ENCODE data around the gene HIKESHI. TPM values are rescaled to one million over a fixed set of nuclear protein-coding genes. Genes with fewer than 3 reads are reported as not detected.
"Not testable (repeated sequence)": the region's sequence is repeated elsewhere in the genome, so short reads cannot be mapped to it uniquely, and the experiment has no call there.

Gene HIKESHI
- total RNA-seq, 1 experiment from 2014 or later: 38.2 TPM

DNA sequence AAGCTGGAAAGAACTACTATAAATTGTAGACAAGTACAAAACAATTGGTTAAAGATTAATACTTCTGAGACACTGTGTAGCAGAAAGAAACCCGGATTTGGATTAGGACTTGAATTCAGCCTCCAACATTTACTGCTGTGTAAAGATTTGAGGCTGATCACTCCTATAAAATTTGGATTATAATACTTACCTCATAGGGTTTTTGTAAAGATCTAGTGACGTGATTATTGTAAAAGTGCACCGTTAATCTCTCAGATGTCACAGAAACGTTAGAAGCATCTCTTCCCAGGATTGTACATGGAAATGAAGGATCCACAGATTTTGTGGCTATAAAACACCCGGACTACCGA is 323 bp upstream of the HIKESHI start:
- Histone ChIP-seq H3K79me2 (ENCODE audit: insufficient read depth, low read length) (peaks cover 38% of the 10 kb centered on the region), H3K9me3 (ENCODE audit: control insufficient read depth in 1 of 2, insufficient read depth in 1 of 2, low read depth in 1 of 2, low read length in 2 of 2) (no peaks in the 10 kb centered on the region), H3K27me3 (ENCODE audit: insufficient read depth, low read length) (no peaks in the 10 kb centered on the region), H3K4me1 (ENCODE audit: control insufficient read depth in 1 of 2, insufficient read depth in 2 of 2, low read length in 2 of 2) (peaks cover 4 to 14% of the 10 kb centered on the region in 2 experiments; a peak in 3 of 4 replicates), H3K9me2 (ENCODE audit: insufficient read depth) (no peaks in the 10 kb centered on the region), H3K27ac (ENCODE audit: low read depth, low read length) (no peak overlapping the region), H3K36me3 (ENCODE audit: control insufficient read depth in 1 of 2, insufficient read depth in 2 of 2, low read length in 2 of 2) (no peaks in the 10 kb centered on the region), H3K4me3 (replicated peaks in 1 of 2; ENCODE audit: low read depth in 1 of 2, low read length in 2 of 2) (peak overlapping the region; percentile 82 to 98), H2AFZ (ENCODE audit: low read depth, low read length, poor library complexity, severe bottlenecking) (peak overlapping the region; percentile 72), H3K4me2 (ENCODE audit: low read length) (peak overlapping the region; percentile 83), H4K20me1 (ENCODE audit: insufficient read depth) (no peaks in the 10 kb centered on the region), H3K9ac (ENCODE audit: low read length) (peak overlapping the region; percentile 84)
- no TSS peak for BruUV-seq (replicated peaks)
- ChIA-PET POLR2A (no interaction called here), RAD21 (ENCODE audit: low non-redundant PET in 1 of 2, low total read pairs in 2 of 2, uncharacterized antibody in 2 of 2, unreplicated experiment in 2 of 2) (no interaction called here), CTCF (no interaction called here)
- intact Hi-C loops (cut with micrococcal nuclease): no loop called here
- no peak for DNase-seq (ENCODE audit: low read depth, low spot score)
- no peak for TF ChIP-seq ELF1 (IDR thresholded peaks at IDR 0.05; ENCODE audit: borderline replicate concordance, low read depth)
- no peak for TF ChIP-seq JUND (IDR thresholded peaks at IDR 0.05)
- TF ChIP-seq EZH2phosphoT487 (IDR thresholded peaks at IDR 0.05; ENCODE audit: borderline replicate concordance): no peak
- ATAC-seq: no peak

DNA sequence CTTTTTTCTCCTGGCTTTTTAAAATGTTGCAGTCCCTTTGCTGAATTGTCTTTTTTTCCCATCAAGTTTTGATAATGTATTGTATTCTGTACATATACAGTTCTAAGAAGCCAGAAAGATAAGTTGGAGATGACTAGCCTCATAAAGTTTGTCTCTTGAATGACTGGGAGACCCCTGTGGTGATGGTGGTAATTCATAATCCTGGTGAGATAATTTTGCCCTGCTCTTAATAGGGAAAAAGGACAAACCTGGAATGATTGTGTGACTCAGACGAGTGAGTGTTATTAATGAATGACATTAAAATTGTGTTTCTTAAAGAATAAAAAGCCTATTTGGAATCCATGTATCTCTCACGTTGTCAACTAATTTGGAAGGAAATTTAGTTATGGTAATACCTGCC is 1.2 kb downstream of the HIKESHI start:
- peak overlapping the region; percentile 82 to 98 for H3K4me3 ChIP-seq (replicated peaks in 1 of 2; ENCODE audit: low read depth in 1 of 2, low read length in 2 of 2)
- ChIA-PET CTCF (no interaction called here), POLR2A (no interaction called here), RAD21 (ENCODE audit: low non-redundant PET in 1 of 2, low total read pairs in 2 of 2, uncharacterized antibody in 2 of 2, unreplicated experiment in 2 of 2) (no interaction called here)
- no peaks in the 10 kb centered on the region; a peak in 1 of 4 replicates for H3K36me3 ChIP-seq (ENCODE audit: control insufficient read depth in 1 of 2, insufficient read depth in 2 of 2, low read length in 2 of 2)
- peak overlapping the region; percentile 83 for H3K4me2 ChIP-seq (ENCODE audit: low read length)
- intact Hi-C loops (cut with micrococcal nuclease): no loop called here
- ATAC-seq (no peak), DNase-seq (ENCODE audit: low read depth, low spot score) (no peak)
- no peaks in the 10 kb centered on the region for H3K9me3 ChIP-seq (ENCODE audit: control insufficient read depth in 1 of 2, insufficient read depth in 1 of 2, low read depth in 1 of 2, low read length in 2 of 2)
- H2AFZ ChIP-seq (ENCODE audit: low read depth, low read length, poor library complexity, severe bottlenecking): no peak overlapping the region
- H4K20me1 ChIP-seq (ENCODE audit: insufficient read depth): no peaks in the 10 kb centered on the region
- H3K27ac ChIP-seq (ENCODE audit: low read depth, low read length): no peak overlapping the region; the same call in 1 of the 2 replicates
- no peak for TF ChIP-seq ZNF274 (IDR thresholded peaks at IDR 0.05; ENCODE audit: low read depth, low read length)
- TF ChIP-seq POLR2AphosphoS5 (IDR thresholded peaks at IDR 0.05; ENCODE audit: low read depth, low read length): no peak
- TF ChIP-seq, protein P1, sequence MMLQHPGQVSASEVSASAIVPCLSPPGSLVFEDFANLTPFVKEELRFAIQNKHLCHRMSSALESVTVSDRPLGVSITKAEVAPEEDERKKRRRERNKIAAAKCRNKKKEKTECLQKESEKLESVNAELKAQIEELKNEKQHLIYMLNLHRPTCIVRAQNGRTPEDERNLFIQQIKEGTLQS (IDR thresholded peaks at IDR 0.05): no peak
- peaks cover 4 to 14% of the 10 kb centered on the region in 2 experiments; a peak in 3 of 4 replicates for H3K4me1 ChIP-seq (ENCODE audit: control insufficient read depth in 1 of 2, insufficient read depth in 2 of 2, low read length in 2 of 2)
- no peaks in the 10 kb centered on the region for H3K9me2 ChIP-seq (ENCODE audit: insufficient read depth)
- peaks cover 38% of the 10 kb centered on the region for H3K79me2 ChIP-seq (ENCODE audit: insufficient read depth, low read length)
- no TSS peak for BruUV-seq (replicated peaks)
- peak overlapping the region; percentile 84 for H3K9ac ChIP-seq (ENCODE audit: low read length)
- H3K27me3 ChIP-seq (ENCODE audit: insufficient read depth, low read length): no peaks in the 10 kb centered on the region

DNA sequence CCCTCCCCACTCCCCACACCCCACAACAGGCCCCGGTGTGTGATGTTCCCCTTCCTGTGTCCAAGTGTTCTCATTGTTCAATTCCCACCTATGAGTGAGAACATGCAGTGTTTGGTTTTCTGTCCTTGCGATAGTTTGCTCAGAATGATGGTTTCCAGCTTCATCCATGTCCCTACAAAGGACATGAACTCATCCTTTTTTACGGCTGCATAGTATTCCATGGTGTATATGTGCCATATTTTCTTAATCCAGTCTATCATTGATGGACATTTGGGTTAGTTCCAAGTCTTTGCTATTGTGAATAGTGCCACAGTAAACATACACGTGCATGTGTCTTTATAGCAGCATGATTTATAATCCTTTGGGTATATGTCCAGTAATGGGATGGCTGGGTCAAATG is 6.7 kb downstream of the HIKESHI start:
- RAD21 ChIA-PET (ENCODE audit: low non-redundant PET in 1 of 2, low total read pairs in 2 of 2, uncharacterized antibody in 2 of 2, unreplicated experiment in 2 of 2); DNase-seq (ENCODE audit: low read depth, low spot score); POLR2A ChIA-PET; H3K9ac ChIP-seq (ENCODE audit: low read length); intact Hi-C loops (cut with micrococcal nuclease); H3K9me3 ChIP-seq (ENCODE audit: control insufficient read depth in 1 of 2, insufficient read depth in 1 of 2, low read depth in 1 of 2, low read length in 2 of 2); CTCF ChIA-PET; H3K9me2 ChIP-seq (ENCODE audit: insufficient read depth); H4K20me1 ChIP-seq (ENCODE audit: insufficient read depth); H3K27ac ChIP-seq (ENCODE audit: low read depth, low read length); H3K27me3 ChIP-seq (ENCODE audit: insufficient read depth, low read length); H3K4me1 ChIP-seq (ENCODE audit: control insufficient read depth in 1 of 2, insufficient read depth in 2 of 2, low read length in 2 of 2); H3K4me3 ChIP-seq (replicated peaks in 1 of 2; ENCODE audit: low read depth in 1 of 2, low read length in 2 of 2); H3K36me3 ChIP-seq (ENCODE audit: control insufficient read depth in 1 of 2, insufficient read depth in 2 of 2, low read length in 2 of 2); ATAC-seq; BruUV-seq (replicated peaks); H2AFZ ChIP-seq (ENCODE audit: low read depth, low read length, poor library complexity, severe bottlenecking); H3K4me2 ChIP-seq (ENCODE audit: low read length): not testable (repeated sequence)
- peaks cover 32% of the 10 kb centered on the region for H3K79me2 ChIP-seq (ENCODE audit: insufficient read depth, low read length)
